Gastrocnemius medialis (tissue), 4 donors: ENCODE results near the gene ACTL7A.

Experiments used
- POLR2A ChIP-seq, 2 donors: fragments of 450-650 bp; IDR thresholded peaks; one replicate each; pipeline ENCODE4 v1.6.1; 2017; ENCODE audit warnings: antibody characterized with exemption in 2 of 2, mild to moderate bottlenecking in 2 of 2, moderate library complexity in 2 of 2
- TF ChIP-seq, protein P1 (sequence below), 5 experiments: fragments of 450-650 bp in 3 of 5; fragments of 200-600 bp in 2 of 5; sonication (generic) in 2 of 5; IDR thresholded peaks in 4 of 5; conservative IDR thresholded peaks in 1 of 5; 1 replicate in 4 of 5; 2 replicates in 1 of 5; pipeline ENCODE4 v1.5.1; 2016 to 2019; ENCODE audit warnings: antibody characterized with exemption in 5 of 5, mild to moderate bottlenecking in 3 of 5, moderate library complexity in 3 of 5

DNA sequence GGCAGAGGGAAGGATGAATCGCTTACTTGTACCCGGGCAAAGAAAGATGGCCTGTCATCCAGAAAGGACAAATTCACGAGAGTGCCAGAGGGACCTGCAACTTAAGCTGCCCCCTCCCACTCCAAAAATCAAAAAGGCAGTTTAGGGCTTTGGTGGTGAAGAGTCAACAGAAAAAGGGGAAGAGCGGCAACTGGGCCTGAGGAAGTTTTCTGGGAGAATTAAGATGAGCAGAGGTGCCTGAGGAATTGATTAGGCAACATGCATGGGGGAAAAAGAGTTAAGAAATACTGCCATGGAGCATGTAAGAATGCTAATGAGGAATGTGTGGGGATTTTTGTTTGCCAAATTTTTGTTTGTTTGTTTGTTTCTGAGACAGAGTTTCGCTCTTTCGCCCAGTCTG is 4.5 kb upstream of the ACTL7A start:
- TF ChIP-seq, protein P1, sequence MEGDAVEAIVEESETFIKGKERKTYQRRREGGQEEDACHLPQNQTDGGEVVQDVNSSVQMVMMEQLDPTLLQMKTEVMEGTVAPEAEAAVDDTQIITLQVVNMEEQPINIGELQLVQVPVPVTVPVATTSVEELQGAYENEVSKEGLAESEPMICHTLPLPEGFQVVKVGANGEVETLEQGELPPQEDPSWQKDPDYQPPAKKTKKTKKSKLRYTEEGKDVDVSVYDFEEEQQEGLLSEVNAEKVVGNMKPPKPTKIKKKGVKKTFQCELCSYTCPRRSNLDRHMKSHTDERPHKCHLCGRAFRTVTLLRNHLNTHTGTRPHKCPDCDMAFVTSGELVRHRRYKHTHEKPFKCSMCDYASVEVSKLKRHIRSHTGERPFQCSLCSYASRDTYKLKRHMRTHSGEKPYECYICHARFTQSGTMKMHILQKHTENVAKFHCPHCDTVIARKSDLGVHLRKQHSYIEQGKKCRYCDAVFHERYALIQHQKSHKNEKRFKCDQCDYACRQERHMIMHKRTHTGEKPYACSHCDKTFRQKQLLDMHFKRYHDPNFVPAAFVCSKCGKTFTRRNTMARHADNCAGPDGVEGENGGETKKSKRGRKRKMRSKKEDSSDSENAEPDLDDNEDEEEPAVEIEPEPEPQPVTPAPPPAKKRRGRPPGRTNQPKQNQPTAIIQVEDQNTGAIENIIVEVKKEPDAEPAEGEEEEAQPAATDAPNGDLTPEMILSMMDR (IDR thresholded peaks at IDR 0.05 in 4 of 5, conservative IDR thresholded peaks at IDR 0.05 in 1 of 5): no peak
- TF ChIP-seq POLR2A (IDR thresholded peaks at IDR 0.05): no peak
